UCSD-AML1 (cell line): ENCODE results near the gene SLC22A1.

Experiments
- DNase-seq: peaks from one replicate; lab custom pipeline; 2025; ENCODE audit not compliant: unreplicated experiment; lab: John Stamatoyannopoulos, UW

The SLC22A1 gene

DNA sequence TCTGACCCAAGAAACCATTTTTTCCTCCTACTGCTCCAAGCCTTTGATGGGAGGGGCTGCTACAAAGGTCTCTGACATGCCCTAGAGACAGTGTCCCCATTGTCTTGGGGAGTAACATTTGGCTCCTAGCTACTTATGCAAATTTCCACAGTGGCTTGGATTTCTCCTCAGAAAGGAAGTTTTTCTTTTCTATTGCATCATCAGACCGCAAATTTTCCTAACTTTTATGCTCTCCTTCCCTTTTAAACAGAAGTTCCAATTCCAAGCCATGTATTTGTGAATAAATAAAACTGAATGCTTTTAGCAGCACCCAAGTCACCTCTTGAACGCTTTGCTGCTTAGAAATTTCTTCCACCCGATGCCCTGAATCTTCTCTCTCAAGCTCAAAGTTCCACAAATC lies 86.0 kb downstream of the SLC22A1 start:
- DNase-seq, result no peak
